ENCODE data around the gene BIRC6. TPM values are rescaled to one million over a fixed set of nuclear protein-coding genes. Genes with fewer than 3 reads are reported as not detected.

BIRC6 gene
- total and polyA plus RNA-seq, 2 experiments from 2014 or later, result 17.8 to 106 TPM

DNA sequence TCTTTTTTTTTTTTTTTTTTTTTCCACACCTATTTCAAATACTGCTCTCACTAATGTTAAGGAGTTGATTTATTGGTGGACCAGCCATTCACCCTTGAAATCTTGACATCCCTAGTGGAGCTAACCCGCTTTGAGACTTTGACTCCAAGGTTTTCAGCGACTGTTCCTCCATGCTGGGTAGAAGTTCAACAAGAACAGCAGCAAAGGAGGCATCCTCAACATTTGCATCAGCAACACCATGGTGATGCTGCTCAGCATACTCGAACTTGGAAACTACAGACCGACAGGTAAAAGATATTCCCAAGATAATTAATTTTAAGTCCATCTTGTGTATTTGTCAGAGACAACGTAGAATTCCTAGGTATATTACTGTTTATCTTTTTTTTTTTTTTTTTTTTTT is 74.0 kb downstream of the BIRC6 start:
- no peak overlapping the region for H2AFZ ChIP-seq
- H3K79me2 ChIP-seq, result peaks cover 63% of the 10 kb centered on the region
- no peaks in the 10 kb centered on the region for H3K4me1 ChIP-seq (ENCODE audit: insufficient read depth)
- no peak overlapping the region for H3K27ac ChIP-seq
- peaks cover 22% of the 10 kb centered on the region for H4K20me1 ChIP-seq (ENCODE audit: insufficient read depth, poor library complexity, severe bottlenecking)
- no peak overlapping the region for H3K4me2 ChIP-seq
- 96% methylated on average over 5 of the region's 5 CpGs for WGBS (ENCODE audit: low lambda C conversion rate, missing lambda C conversion rate)
- H3K27me3 ChIP-seq, result no peaks in the 10 kb centered on the region
- no peaks in the 10 kb centered on the region for H3K36me3 ChIP-seq (replicated peaks; ENCODE audit: insufficient read depth, low read depth)
- H3K9me3 ChIP-seq (ENCODE audit: low read depth), result no peaks in the 10 kb centered on the region
- H3K9me2 ChIP-seq (replicated peaks; ENCODE audit: insufficient read depth), result no peaks in the 10 kb centered on the region
- TF ChIP-seq, protein P1, sequence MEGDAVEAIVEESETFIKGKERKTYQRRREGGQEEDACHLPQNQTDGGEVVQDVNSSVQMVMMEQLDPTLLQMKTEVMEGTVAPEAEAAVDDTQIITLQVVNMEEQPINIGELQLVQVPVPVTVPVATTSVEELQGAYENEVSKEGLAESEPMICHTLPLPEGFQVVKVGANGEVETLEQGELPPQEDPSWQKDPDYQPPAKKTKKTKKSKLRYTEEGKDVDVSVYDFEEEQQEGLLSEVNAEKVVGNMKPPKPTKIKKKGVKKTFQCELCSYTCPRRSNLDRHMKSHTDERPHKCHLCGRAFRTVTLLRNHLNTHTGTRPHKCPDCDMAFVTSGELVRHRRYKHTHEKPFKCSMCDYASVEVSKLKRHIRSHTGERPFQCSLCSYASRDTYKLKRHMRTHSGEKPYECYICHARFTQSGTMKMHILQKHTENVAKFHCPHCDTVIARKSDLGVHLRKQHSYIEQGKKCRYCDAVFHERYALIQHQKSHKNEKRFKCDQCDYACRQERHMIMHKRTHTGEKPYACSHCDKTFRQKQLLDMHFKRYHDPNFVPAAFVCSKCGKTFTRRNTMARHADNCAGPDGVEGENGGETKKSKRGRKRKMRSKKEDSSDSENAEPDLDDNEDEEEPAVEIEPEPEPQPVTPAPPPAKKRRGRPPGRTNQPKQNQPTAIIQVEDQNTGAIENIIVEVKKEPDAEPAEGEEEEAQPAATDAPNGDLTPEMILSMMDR (IDR thresholded peaks at IDR 0.05; ENCODE audit: poor library complexity), result no peak
- no peak for TF ChIP-seq EZH2phosphoT487 (IDR thresholded peaks at IDR 0.05; ENCODE audit: low read depth, severe bottlenecking, unreplicated experiment)
- TF ChIP-seq EZH2 (IDR thresholded peaks at IDR 0.05; ENCODE audit: borderline replicate concordance), result no peak
- H3K4me3 ChIP-seq, result no peak overlapping the region
- no peak for DNase-seq (ENCODE audit: low spot score)

DNA sequence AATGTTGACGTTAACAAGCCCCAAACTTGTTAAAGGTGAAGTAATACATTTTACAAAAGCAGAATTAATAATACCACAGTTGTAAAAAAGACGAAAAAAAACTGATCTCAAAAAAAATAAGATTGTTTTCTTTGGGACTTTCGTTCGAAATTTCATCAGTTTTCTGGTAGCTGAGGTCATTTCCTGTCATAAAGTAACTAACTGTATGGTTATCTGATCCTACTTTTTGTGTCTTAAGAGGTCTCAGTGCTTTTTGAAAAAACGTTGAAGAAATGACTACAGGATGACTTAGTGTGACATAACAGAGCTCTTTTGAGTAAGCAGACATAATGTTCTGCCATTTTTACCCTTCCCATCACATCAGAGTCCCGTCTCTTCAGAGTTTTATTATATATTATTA is 79.3 kb downstream of the BIRC6 start:
- H3K9me3 ChIP-seq (ENCODE audit: low read depth), result no peaks in the 10 kb centered on the region
- no peak overlapping the region for H3K27ac ChIP-seq
- H3K4me2 ChIP-seq, result no peak overlapping the region
- TF ChIP-seq EZH2phosphoT487 (IDR thresholded peaks at IDR 0.05; ENCODE audit: low read depth, severe bottlenecking, unreplicated experiment), result no peak
- TF ChIP-seq EZH2 (IDR thresholded peaks at IDR 0.05; ENCODE audit: borderline replicate concordance), result no peak
- TF ChIP-seq, protein P1 (IDR thresholded peaks at IDR 0.05; ENCODE audit: poor library complexity), result no peak
- no peaks in the 10 kb centered on the region for H3K9me2 ChIP-seq (replicated peaks; ENCODE audit: insufficient read depth)
- no peaks in the 10 kb centered on the region for H3K27me3 ChIP-seq
- no peaks in the 10 kb centered on the region for H4K20me1 ChIP-seq (ENCODE audit: insufficient read depth, poor library complexity, severe bottlenecking)
- peaks cover 21% of the 10 kb centered on the region for H3K79me2 ChIP-seq
- H3K4me3 ChIP-seq, result no peak overlapping the region
- no peak for DNase-seq (ENCODE audit: low spot score)
- WGBS (ENCODE audit: low lambda C conversion rate, missing lambda C conversion rate), result 80% methylated on average over 6 of the region's 6 CpGs
- H3K4me1 ChIP-seq (ENCODE audit: insufficient read depth), result no peaks in the 10 kb centered on the region
- H3K36me3 ChIP-seq (replicated peaks; ENCODE audit: insufficient read depth, low read depth), result no peaks in the 10 kb centered on the region
- H2AFZ ChIP-seq, result no peak overlapping the region

DNA sequence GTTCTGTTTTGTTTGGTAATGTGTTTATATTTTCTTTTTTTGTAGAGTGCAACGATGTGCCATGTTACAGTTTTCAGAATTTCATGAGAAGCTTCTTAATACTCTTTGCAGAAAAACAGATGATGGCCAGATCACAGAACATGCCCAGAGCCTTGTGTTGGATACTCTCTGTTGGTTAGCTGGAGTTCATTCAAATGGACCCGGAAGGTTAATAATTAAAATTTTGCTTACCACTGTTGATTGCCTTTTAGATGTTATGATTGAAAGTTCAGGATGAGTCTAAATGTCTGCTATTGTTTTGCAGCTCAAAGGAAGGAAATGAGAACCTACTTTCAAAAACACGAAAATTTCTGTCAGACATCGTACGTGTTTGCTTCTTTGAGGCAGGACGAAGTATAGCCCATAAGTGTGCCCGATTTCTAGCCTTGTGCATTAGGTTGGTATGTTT is 85.2 kb downstream of the BIRC6 start:
- DNase-seq (ENCODE audit: low spot score), result no peak
- WGBS (ENCODE audit: low lambda C conversion rate, missing lambda C conversion rate), result 95% methylated on average over 7 of the region's 7 CpGs

More for the DNA sequence above, 85.2 kb downstream of the BIRC6 start:
- Histone ChIP-seq H3K9me2 (replicated peaks; ENCODE audit: insufficient read depth) (no peaks in the 10 kb centered on the region), H3K4me1 (ENCODE audit: insufficient read depth) (no peaks in the 10 kb centered on the region), H3K9me3 (ENCODE audit: low read depth) (no peaks in the 10 kb centered on the region), H4K20me1 (ENCODE audit: insufficient read depth, poor library complexity, severe bottlenecking) (peaks cover 6% of the 10 kb centered on the region), H3K27ac (no peak overlapping the region), H3K4me3 (no peak overlapping the region), H3K27me3 (no peaks in the 10 kb centered on the region), H3K79me2 (peaks cover 7% of the 10 kb centered on the region), H3K36me3 (replicated peaks; ENCODE audit: insufficient read depth, low read depth) (no peaks in the 10 kb centered on the region), H3K4me2 (no peak overlapping the region), H2AFZ (no peak overlapping the region)
- no peak for TF ChIP-seq EZH2phosphoT487 (IDR thresholded peaks at IDR 0.05; ENCODE audit: low read depth, severe bottlenecking, unreplicated experiment)
- TF ChIP-seq, protein P1 (IDR thresholded peaks at IDR 0.05; ENCODE audit: poor library complexity), result no peak
- no peak for TF ChIP-seq EZH2 (IDR thresholded peaks at IDR 0.05; ENCODE audit: borderline replicate concordance)
